GM21737 (cell line): ENCODE measurements around the gene CEP290.
"Not testable (repeated sequence)": the region's sequence is repeated elsewhere in the genome, so short reads cannot be mapped to it uniquely, and the experiment has no call there.

Experiments
- ATAC-seq: cut with Tn5 transposase; IDR thresholded peaks from one replicate; pipeline ENCODE4 v1.9.1; 2021; ENCODE audit warnings: mild to moderate bottlenecking, moderate library complexity; ENCODE audit not compliant: unreplicated experiment

Gene CEP290

GRCh38 chr12:88144546-88145468 lies 2.9 kb upstream of the CEP290 start:
- ATAC-seq = no peak

GRCh38 chr12:88144037-88144436 lies 2.1 kb upstream of the CEP290 start:
- ATAC-seq = no peak

GRCh38 chr12:88142610-88142991 lies 713 bp upstream of the CEP290 start:
- peak; percentile 3 for ATAC-seq

- no peak for ATAC-seq
Measured at GRCh38 chr12:88141425-88141773, 489 bp downstream of the CEP290 start.

- not testable (repeated sequence) for ATAC-seq
Measured at GRCh38 chr12:88139711-88140110, 2.2 kb downstream of the CEP290 start.

- ATAC-seq = not testable (repeated sequence)
Measured at GRCh38 chr12:88133181-88133580, 8.7 kb downstream of the CEP290 start.

- no peak for ATAC-seq
Measured at GRCh38 chr12:88132392-88132791, 9.5 kb downstream of the CEP290 start.

GRCh38 chr12:88127855-88128254 lies 14.0 kb downstream of the CEP290 start:
- no peak for ATAC-seq

GRCh38 chr12:88127099-88127498 lies 14.8 kb downstream of the CEP290 start:
- ATAC-seq = no peak

GRCh38 chr12:88122666-88123065 lies 19.2 kb downstream of the CEP290 start:
- ATAC-seq = no peak

- ATAC-seq = no peak
Measured at GRCh38 chr12:88113871-88114270, 28.0 kb downstream of the CEP290 start.

GRCh38 chr12:88111074-88111652 lies 30.7 kb downstream of the CEP290 start:
- ATAC-seq = no peak

- ATAC-seq = no peak
Measured at GRCh38 chr12:88108021-88108420, 33.9 kb downstream of the CEP290 start.

- no peak for ATAC-seq
Measured at GRCh38 chr12:88093573-88093972, 48.3 kb downstream of the CEP290 start.

- ATAC-seq = no peak
Measured at GRCh38 chr12:88092771-88093170, 49.1 kb downstream of the CEP290 start.

- no peak for ATAC-seq
Measured at GRCh38 chr12:88084210-88084609, 57.7 kb downstream of the CEP290 start.

- no peak for ATAC-seq
Measured at GRCh38 chr12:88083634-88084033, 58.3 kb downstream of the CEP290 start.

GRCh38 chr12:88081247-88081646 lies 60.6 kb downstream of the CEP290 start:
- ATAC-seq = no peak

- no peak for ATAC-seq
Measured at GRCh38 chr12:88067301-88067700, 74.6 kb downstream of the CEP290 start.

GRCh38 chr12:88063375-88063774 lies 78.5 kb downstream of the CEP290 start:
- ATAC-seq = peak; percentile 87

- ATAC-seq = peak; percentile 75
Measured at GRCh38 chr12:88062474-88062873, 79.4 kb downstream of the CEP290 start.

- no peak for ATAC-seq
Measured at GRCh38 chr12:88058719-88059077, 83.2 kb downstream of the CEP290 start.
